SJSA1 (cell line): ENCODE measurements around the gene ATP6V1F. TPM values are rescaled to one million over a fixed set of nuclear protein-coding genes. Genes with fewer than 3 reads are reported as not detected.

Experiments
- DNase-seq, 2 experiments: peaks; one replicate each; pipeline ENCODE4 v3.0.0-alpha.2; 2015 to 2020; ENCODE audit warnings: low spot score in 2 of 2, low read depth in 1 of 2
- H3K27ac ChIP-seq: fragments of 250-450 bp; sonication (Bioruptor Pico); 2 replicates; pipeline ENCODE4 v1.5.1; 2020; ENCODE audit warnings: mild to moderate bottlenecking, moderate library complexity
- H3K27me3 ChIP-seq: fragments of 250-450 bp; sonication (Bioruptor Pico); replicated peaks from 2 replicates; pipeline ENCODE4 v1.5.1; 2020; ENCODE audit warnings: mild to moderate bottlenecking, moderate library complexity
- H3K36me3 ChIP-seq: fragments of 250-450 bp; sonication (Bioruptor Pico); 2 replicates; pipeline ENCODE4 v1.5.1; 2020; ENCODE audit warnings: mild to moderate bottlenecking
- H3K4me1 ChIP-seq: fragments of 250-450 bp; sonication (Bioruptor Pico); replicated peaks from 2 replicates; pipeline ENCODE4 v1.6.1; 2021; ENCODE audit warnings: mild to moderate bottlenecking
- H3K4me3 ChIP-seq: fragments of 250-450 bp; sonication (Bioruptor Pico); 2 replicates; pipeline ENCODE4 v1.5.1; 2020; ENCODE audit warnings: mild to moderate bottlenecking
- H3K9me3 ChIP-seq: fragments of 250-450 bp; sonication (Bioruptor Pico); replicated peaks from 2 replicates; pipeline ENCODE4 v1.5.1; 2020; ENCODE audit warnings: mild to moderate bottlenecking
- total RNA-seq: library from RNA; depleted of rRNA; stranded (reverse); fragments of >200 nt; shearing (Covaris generic); gene quantifications from 2 replicates; pipeline ENCODE4 v1.2.3, GENCODE V29; 2014; rRNA removed

Gene ATP6V1F
- 53.6 and 96.2 TPM in 2 replicates for total RNA-seq

- peak within 1 kb of the TSS; percentile 60 for H3K4me3 ChIP-seq
- H3K27ac ChIP-seq, result no peak within 1 kb of the TSS
- H3K27me3 ChIP-seq, result no peaks in the 10 kb centered on the region
- H3K36me3 ChIP-seq, result peaks cover 23% of the 10 kb centered on the region
- peak; percentile 91 to 98 for DNase-seq
- peaks cover 14% of the 10 kb centered on the region for H3K4me1 ChIP-seq
- H3K9me3 ChIP-seq, result no peaks in the 10 kb centered on the region
These were observed at the start of gene ATP6V1F for GRCh38 chr7:128862571-128863432. TSS of gene ATP6V1F (plus strand) at chr7:128862856. CDS start at chr7:128862905, 49 bp downstream.

- Histone ChIP-seq H3K27ac (no peak overlapping the region), H3K27me3 (no peaks in the 10 kb centered on the region), H3K36me3 (no peaks in the 10 kb centered on the region), H3K4me1 (no peaks in the 10 kb centered on the region), H3K9me3 (no peaks in the 10 kb centered on the region), H3K4me3 (no peak overlapping the region)
- DNase-seq, result no peak
These were observed 48.2 kb upstream of the ATP6V1F start for GRCh38 chr7:128814499-128814898.

GRCh38 chr7:128815289-128815942, 47.2 kb upstream of the ATP6V1F start:
- H3K4me1 ChIP-seq, result no peaks in the 10 kb centered on the region
- no peaks in the 10 kb centered on the region for H3K36me3 ChIP-seq
- no peak overlapping the region for H3K27ac ChIP-seq
- no peaks in the 10 kb centered on the region for H3K9me3 ChIP-seq
- no peak overlapping the region for H3K4me3 ChIP-seq
- DNase-seq, result no peak
- H3K27me3 ChIP-seq, result no peaks in the 10 kb centered on the region

DNA sequence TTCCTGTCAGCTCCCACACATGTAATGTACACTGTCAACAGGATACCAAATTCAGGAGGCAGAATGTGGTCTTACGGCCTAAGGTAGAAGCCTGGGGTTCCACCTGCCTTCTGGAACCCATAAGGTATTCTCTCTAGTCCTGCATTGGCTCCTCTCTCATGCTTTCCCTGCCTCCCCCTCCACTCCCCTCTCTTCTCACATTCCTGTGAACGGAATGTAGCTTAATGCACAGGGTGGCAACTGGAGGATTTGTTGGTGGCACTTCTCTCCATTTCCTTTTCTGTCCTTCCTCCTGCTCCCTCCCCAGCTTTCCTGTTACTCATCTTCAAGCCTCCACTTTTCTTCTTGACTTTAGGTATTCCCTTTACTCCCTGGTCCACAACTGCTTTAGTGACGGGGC, 44.0 kb upstream of the ATP6V1F start:
- H3K4me1 ChIP-seq, result no peaks in the 10 kb centered on the region
- H3K27me3 ChIP-seq, result no peaks in the 10 kb centered on the region
- no peaks in the 10 kb centered on the region for H3K9me3 ChIP-seq

GRCh38 chr7:128821724-128822123, 40.9 kb upstream of the ATP6V1F start:
- Histone ChIP-seq H3K4me1 (no peaks in the 10 kb centered on the region), H3K27ac (no peak overlapping the region), H3K27me3 (no peaks in the 10 kb centered on the region), H3K36me3 (no peaks in the 10 kb centered on the region), H3K9me3 (no peaks in the 10 kb centered on the region), H3K4me3 (no peak overlapping the region)
- no peak for DNase-seq

More for the DNA sequence above, 44.0 kb upstream of the ATP6V1F start:
- H3K36me3 ChIP-seq, result no peaks in the 10 kb centered on the region
- DNase-seq, result no peak
- no peak overlapping the region for H3K27ac ChIP-seq
- no peak overlapping the region for H3K4me3 ChIP-seq

DNA sequence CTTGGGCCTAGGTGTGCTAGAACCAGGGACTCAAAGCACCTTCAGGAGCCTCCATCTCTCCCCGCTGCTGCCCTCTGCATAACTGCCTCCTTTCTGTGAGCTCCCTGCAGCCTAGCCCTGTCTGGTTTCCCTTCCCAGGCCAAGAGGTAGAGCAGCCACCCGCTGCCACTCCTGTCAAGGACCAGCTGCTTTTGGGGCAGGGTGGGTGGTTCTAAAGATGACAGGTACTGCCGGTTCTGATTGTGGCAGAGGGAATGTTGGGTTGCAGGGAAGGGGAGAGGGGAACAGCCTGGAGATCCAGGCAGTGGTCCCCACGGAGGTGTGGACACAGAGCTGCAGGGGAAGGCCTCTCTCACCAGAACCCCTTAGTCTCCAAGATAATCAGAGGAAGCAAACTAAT, 36.1 kb upstream of the ATP6V1F start:
- no peaks in the 10 kb centered on the region for H3K9me3 ChIP-seq
- peaks cover 4% of the 10 kb centered on the region; the same call in 1 of the 2 replicates for H3K36me3 ChIP-seq
- DNase-seq, result no peak
- no peaks in the 10 kb centered on the region for H3K27me3 ChIP-seq
- H3K4me3 ChIP-seq, result no peak overlapping the region
- peaks cover 41% of the 10 kb centered on the region for H3K4me1 ChIP-seq
- no peak overlapping the region for H3K27ac ChIP-seq

DNA sequence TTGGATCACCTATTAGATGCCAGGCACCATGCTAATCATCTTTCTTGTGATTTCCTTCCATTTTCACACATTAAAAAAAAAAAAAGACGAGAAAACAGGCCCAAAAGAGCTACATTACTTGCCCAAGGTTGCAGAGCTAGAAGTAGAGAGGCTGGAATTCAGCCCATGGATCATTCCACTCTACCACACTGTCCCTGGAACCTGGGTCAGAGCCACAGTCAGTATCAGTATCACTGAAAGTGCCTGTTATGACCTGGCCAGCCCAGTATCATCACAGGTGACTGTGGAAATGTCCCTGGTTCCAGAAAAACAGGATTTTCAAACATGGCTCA, 35.8 kb upstream of the ATP6V1F start:
- peaks cover 4% of the 10 kb centered on the region; the same call in 1 of the 2 replicates for H3K36me3 ChIP-seq
- peak overlapping the region; percentile 45; the same call in 1 of the 2 replicates for H3K27ac ChIP-seq
- H3K27me3 ChIP-seq, result no peaks in the 10 kb centered on the region
- H3K4me1 ChIP-seq, result peaks cover 44% of the 10 kb centered on the region
- no peak for DNase-seq
- H3K9me3 ChIP-seq, result no peaks in the 10 kb centered on the region
- no peak overlapping the region for H3K4me3 ChIP-seq

GRCh38 chr7:128827248-128827958, 35.3 kb upstream of the ATP6V1F start:
- Histone ChIP-seq H3K4me1 (peaks cover 48% of the 10 kb centered on the region), H3K4me3 (no peak overlapping the region), H3K36me3 (peaks cover 4% of the 10 kb centered on the region; the same call in 1 of the 2 replicates), H3K27ac (peak overlapping the region; percentile 45), H3K27me3 (no peaks in the 10 kb centered on the region), H3K9me3 (no peaks in the 10 kb centered on the region)
- peak; percentile 66 to 78 for DNase-seq

- DNase-seq, result peak; percentile 56 to 77
- peak overlapping the region; percentile 45 for H3K27ac ChIP-seq
- H3K4me1 ChIP-seq, result peaks cover 55% of the 10 kb centered on the region
- no peaks in the 10 kb centered on the region for H3K27me3 ChIP-seq
- H3K9me3 ChIP-seq, result no peaks in the 10 kb centered on the region
- no peak overlapping the region for H3K4me3 ChIP-seq
- peaks cover 10% of the 10 kb centered on the region for H3K36me3 ChIP-seq
These were observed 34.5 kb upstream of the ATP6V1F start for GRCh38 chr7:128827971-128828711.

- no peaks in the 10 kb centered on the region for H3K27me3 ChIP-seq
- no peaks in the 10 kb centered on the region for H3K9me3 ChIP-seq
- H3K4me1 ChIP-seq, result peaks cover 66% of the 10 kb centered on the region
- H3K27ac ChIP-seq, result peak overlapping the region; percentile 56
- H3K4me3 ChIP-seq, result peak overlapping the region; percentile 73
- DNase-seq, result peak in 1 of 2 experiments; percentile 70
- peaks cover 15% of the 10 kb centered on the region for H3K36me3 ChIP-seq
These were observed 33.1 kb upstream of the ATP6V1F start for GRCh38 chr7:128829391-128830166.

- Histone ChIP-seq H3K4me3 (peak within 1 kb of the TSS; percentile 73), H3K27ac (peak within 1 kb of the TSS; percentile 63), H3K27me3 (no peaks in the 10 kb centered on the region), H3K4me1 (peaks cover 66% of the 10 kb centered on the region), H3K9me3 (no peaks in the 10 kb centered on the region), H3K36me3 (peaks cover 24% of the 10 kb centered on the region)
- peak; percentile 63 to 73 for DNase-seq
These were observed 32.2 kb upstream of the ATP6V1F start, which contains the start of gene FLNC for GRCh38 chr7:128830231-128831177. TSS of gene FLNC (plus strand) at chr7:128830406. CDS start at chr7:128830638, 232 bp downstream.
